Breast epithelium (tissue), 3 donors: ENCODE results near the gene CAPS2.

Source experiments
- POLR2A ChIP-seq: fragments of 450-650 bp; IDR thresholded peaks from one replicate; pipeline ENCODE4 v1.6.1; 2016; ENCODE audit warnings: antibody characterized with exemption, mild to moderate bottlenecking, moderate library complexity
- POLR2AphosphoS5 ChIP-seq, 3 donors: sonication (generic); formaldehyde crosslinking; IDR thresholded peaks; one replicate each; pipeline ENCODE4 v1.6.1; 2017; ENCODE audit warnings: antibody characterized with exemption in 3 of 3
- TF ChIP-seq, protein P1 (sequence below), 3 donors: fragments of 450-650 bp; IDR thresholded peaks; one replicate each; pipeline ENCODE4 v1.5.1; 2016 to 2017; ENCODE audit warnings: antibody characterized with exemption in 3 of 3, mild to moderate bottlenecking in 3 of 3, moderate library complexity in 3 of 3

DNA sequence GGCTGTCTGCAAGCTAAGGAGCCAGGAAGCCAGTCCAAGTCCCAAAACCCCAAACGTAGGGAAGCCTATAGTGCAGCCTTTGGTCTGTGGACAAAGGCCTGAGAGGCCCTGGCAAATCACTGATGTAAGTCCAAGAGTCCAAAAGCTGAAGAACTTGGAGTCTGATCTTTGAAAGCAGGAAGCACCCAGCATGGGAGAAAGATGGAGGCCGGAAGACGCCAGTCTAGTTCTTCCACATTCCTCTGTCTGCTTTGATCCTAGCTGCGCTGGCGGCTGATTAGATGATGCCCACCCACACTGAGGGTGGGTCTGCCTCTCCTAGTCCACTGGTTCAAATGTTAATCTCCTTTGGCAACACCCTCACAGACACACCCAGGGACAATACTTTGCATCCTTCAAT is 58.5 kb downstream of the CAPS2 start:
- TF ChIP-seq, protein P1, sequence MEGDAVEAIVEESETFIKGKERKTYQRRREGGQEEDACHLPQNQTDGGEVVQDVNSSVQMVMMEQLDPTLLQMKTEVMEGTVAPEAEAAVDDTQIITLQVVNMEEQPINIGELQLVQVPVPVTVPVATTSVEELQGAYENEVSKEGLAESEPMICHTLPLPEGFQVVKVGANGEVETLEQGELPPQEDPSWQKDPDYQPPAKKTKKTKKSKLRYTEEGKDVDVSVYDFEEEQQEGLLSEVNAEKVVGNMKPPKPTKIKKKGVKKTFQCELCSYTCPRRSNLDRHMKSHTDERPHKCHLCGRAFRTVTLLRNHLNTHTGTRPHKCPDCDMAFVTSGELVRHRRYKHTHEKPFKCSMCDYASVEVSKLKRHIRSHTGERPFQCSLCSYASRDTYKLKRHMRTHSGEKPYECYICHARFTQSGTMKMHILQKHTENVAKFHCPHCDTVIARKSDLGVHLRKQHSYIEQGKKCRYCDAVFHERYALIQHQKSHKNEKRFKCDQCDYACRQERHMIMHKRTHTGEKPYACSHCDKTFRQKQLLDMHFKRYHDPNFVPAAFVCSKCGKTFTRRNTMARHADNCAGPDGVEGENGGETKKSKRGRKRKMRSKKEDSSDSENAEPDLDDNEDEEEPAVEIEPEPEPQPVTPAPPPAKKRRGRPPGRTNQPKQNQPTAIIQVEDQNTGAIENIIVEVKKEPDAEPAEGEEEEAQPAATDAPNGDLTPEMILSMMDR (IDR thresholded peaks at IDR 0.05), result no peak
- no peak for TF ChIP-seq POLR2A
- TF ChIP-seq POLR2AphosphoS5 (IDR thresholded peaks at IDR 0.05), result no peak
